OCI-LY1 (cell line): ENCODE results near the gene APH1B.

ENCODE experiments used
- H2AFZ ChIP-seq: fragments of 200-600 bp; sonication (generic), shearing (Covaris generic); 2 replicates; pipeline ENCODE4 v1.6.0; 2014; ENCODE audit warnings: antibody characterized with exemption, mild to moderate bottlenecking, low read length
- H3F3A ChIP-seq: fragments of 200-600 bp; sonication (generic), shearing (Covaris generic); 2 replicates; pipeline ENCODE4 v1.6.0; 2014; ENCODE audit warnings: mild to moderate bottlenecking, antibody characterized with exemption, low read length, moderate library complexity; ENCODE audit not compliant: insufficient read depth
- H3K27ac ChIP-seq: fragments of 200-600 bp; sonication (generic); 2 replicates; pipeline ENCODE4 v1.5.1; 2014; ENCODE audit warnings: low read length, mixed run types, mild to moderate bottlenecking, low read depth; ENCODE audit not compliant: poor library complexity, severe bottlenecking
- H3K27me3 ChIP-seq: fragments of 200-600 bp; sonication (generic); 2 replicates; pipeline ENCODE4 v1.6.0; 2014; ENCODE audit warnings: antibody characterized with exemption, mild to moderate bottlenecking, low read length, moderate library complexity; ENCODE audit not compliant: insufficient read depth
- H3K36me3 ChIP-seq: fragments of 200-600 bp; sonication (generic); 2 replicates; pipeline ENCODE4 v1.6.1; 2014; ENCODE audit warnings: mild to moderate bottlenecking, antibody characterized with exemption, low read length, moderate library complexity, mixed read lengths; ENCODE audit not compliant: insufficient read depth
- H3K4me1 ChIP-seq: fragments of 200-600 bp; sonication (generic); 2 replicates; pipeline ENCODE4 v1.5.1; 2014; ENCODE audit warnings: mild to moderate bottlenecking, low read length, moderate library complexity; ENCODE audit not compliant: insufficient read depth, severe bottlenecking
- H3K4me2 ChIP-seq: fragments of 200-600 bp; sonication (generic), shearing (Covaris generic); 2 replicates; pipeline ENCODE4 v1.6.1; 2014; ENCODE audit warnings: low read length
- H3K4me3 ChIP-seq: fragments of 200-600 bp; sonication (generic); 2 replicates; pipeline ENCODE4 v1.5.1; 2014; ENCODE audit warnings: low read length, low read depth, mild to moderate bottlenecking, mixed read lengths; ENCODE audit not compliant: poor library complexity, severe bottlenecking
- H3K79me2 ChIP-seq: fragments of 200-600 bp; shearing (Covaris generic); 2 replicates; pipeline ENCODE4 v1.6.1; 2016; ENCODE audit warnings: mixed run types, low read length, mixed read lengths; ENCODE audit not compliant: insufficient read depth
- H3K9ac ChIP-seq: fragments of 200-600 bp; sonication (generic), shearing (Covaris generic); 2 replicates; pipeline ENCODE4 v1.6.1; 2014; ENCODE audit warnings: mild to moderate bottlenecking, low read length, mixed read lengths
- H3K9me2 ChIP-seq: fragments of 200-600 bp; sonication (generic), shearing (Covaris generic); 2 replicates; pipeline ENCODE4 v1.6.1; 2014; ENCODE audit warnings: low read depth, mild to moderate bottlenecking, low read length, mixed read lengths
- H3K9me3 ChIP-seq: fragments of 200-600 bp; shearing (Covaris generic); 2 replicates; pipeline ENCODE4 v1.6.1; 2014; ENCODE audit warnings: low read length, mixed read lengths
- H4K20me1 ChIP-seq: fragments of 200-600 bp; sonication (generic), shearing (Covaris generic); 2 replicates; pipeline ENCODE4 v1.6.0; 2016; ENCODE audit warnings: mild to moderate bottlenecking, low read length; ENCODE audit not compliant: insufficient read depth
- CTCF ChIP-seq: fragments of 200-600 bp; sonication (generic), shearing (Covaris generic); IDR thresholded peaks from 2 replicates; pipeline ENCODE4 v1.5.1; 2017; ENCODE audit warnings: mild to moderate bottlenecking, antibody characterized with exemption, low read length, moderate library complexity, mixed read lengths
- EZH2 ChIP-seq: fragments of 200-600 bp; sonication (generic), shearing (Covaris generic); IDR thresholded peaks from 2 replicates; pipeline ENCODE4 v1.8.0; 2017; ENCODE audit warnings: borderline replicate concordance, mixed run types, mild to moderate bottlenecking, antibody characterized with exemption, low read length, moderate library complexity, mixed read lengths

The APH1B gene

GRCh38 chr15:63312286-63312685, 34.9 kb downstream of the APH1B start:
- no peak overlapping the region for H3K4me2 ChIP-seq
- no peak overlapping the region for H3K27ac ChIP-seq
- H2AFZ ChIP-seq = no peak overlapping the region
- no peaks in the 10 kb centered on the region for H3K9me3 ChIP-seq
- no peaks in the 10 kb centered on the region for H3K27me3 ChIP-seq
- no peaks in the 10 kb centered on the region for H4K20me1 ChIP-seq
- H3K9ac ChIP-seq = no peak overlapping the region
- H3K9me2 ChIP-seq = no peaks in the 10 kb centered on the region
- H3K4me3 ChIP-seq = no peak overlapping the region
- H3K79me2 ChIP-seq = no peaks in the 10 kb centered on the region
- TF ChIP-seq CTCF (no peak), EZH2 (no peak)
- H3K36me3 ChIP-seq = no peaks in the 10 kb centered on the region
- H3F3A ChIP-seq = no peaks in the 10 kb centered on the region
- no peaks in the 10 kb centered on the region for H3K4me1 ChIP-seq

GRCh38 chr15:63313825-63314224, 36.4 kb downstream of the APH1B start:
- no peaks in the 10 kb centered on the region for H3K4me1 ChIP-seq
- TF ChIP-seq EZH2 = no peak
- no peak for TF ChIP-seq CTCF
- no peak overlapping the region for H2AFZ ChIP-seq
- no peak overlapping the region for H3K27ac ChIP-seq
- H3K4me3 ChIP-seq = no peak overlapping the region
- H3K9ac ChIP-seq = no peak overlapping the region
- H3K9me3 ChIP-seq = no peaks in the 10 kb centered on the region
- H3K27me3 ChIP-seq = no peaks in the 10 kb centered on the region
- H3K9me2 ChIP-seq = no peaks in the 10 kb centered on the region
- H3K79me2 ChIP-seq = no peaks in the 10 kb centered on the region
- no peaks in the 10 kb centered on the region for H4K20me1 ChIP-seq
- H3K4me2 ChIP-seq = no peak overlapping the region
- H3F3A ChIP-seq = no peaks in the 10 kb centered on the region
- H3K36me3 ChIP-seq = no peaks in the 10 kb centered on the region

- H3K79me2 ChIP-seq = no peaks in the 10 kb centered on the region
- H3F3A ChIP-seq = no peaks in the 10 kb centered on the region
- no peak overlapping the region for H3K4me3 ChIP-seq
- no peak overlapping the region for H3K9ac ChIP-seq
- H3K36me3 ChIP-seq = no peaks in the 10 kb centered on the region
- H4K20me1 ChIP-seq = no peaks in the 10 kb centered on the region
- no peaks in the 10 kb centered on the region for H3K9me2 ChIP-seq
- H3K4me2 ChIP-seq = no peak overlapping the region
- no peaks in the 10 kb centered on the region for H3K27me3 ChIP-seq
- no peaks in the 10 kb centered on the region for H3K9me3 ChIP-seq
- H2AFZ ChIP-seq = no peak overlapping the region
- no peaks in the 10 kb centered on the region for H3K4me1 ChIP-seq
- no peak for TF ChIP-seq CTCF
- TF ChIP-seq EZH2 = no peak
- H3K27ac ChIP-seq = no peak overlapping the region
These were observed 37.0 kb downstream of the APH1B start for GRCh38 chr15:63314409-63314808.
